ENCODE results near the gene RRM2. TPM values are rescaled to one million over a fixed set of nuclear protein-coding genes. Genes with fewer than 3 reads are reported as not detected.

Gene RRM2
- total RNA-seq, 1 experiment from 2014 or later, result 163 TPM

DNA sequence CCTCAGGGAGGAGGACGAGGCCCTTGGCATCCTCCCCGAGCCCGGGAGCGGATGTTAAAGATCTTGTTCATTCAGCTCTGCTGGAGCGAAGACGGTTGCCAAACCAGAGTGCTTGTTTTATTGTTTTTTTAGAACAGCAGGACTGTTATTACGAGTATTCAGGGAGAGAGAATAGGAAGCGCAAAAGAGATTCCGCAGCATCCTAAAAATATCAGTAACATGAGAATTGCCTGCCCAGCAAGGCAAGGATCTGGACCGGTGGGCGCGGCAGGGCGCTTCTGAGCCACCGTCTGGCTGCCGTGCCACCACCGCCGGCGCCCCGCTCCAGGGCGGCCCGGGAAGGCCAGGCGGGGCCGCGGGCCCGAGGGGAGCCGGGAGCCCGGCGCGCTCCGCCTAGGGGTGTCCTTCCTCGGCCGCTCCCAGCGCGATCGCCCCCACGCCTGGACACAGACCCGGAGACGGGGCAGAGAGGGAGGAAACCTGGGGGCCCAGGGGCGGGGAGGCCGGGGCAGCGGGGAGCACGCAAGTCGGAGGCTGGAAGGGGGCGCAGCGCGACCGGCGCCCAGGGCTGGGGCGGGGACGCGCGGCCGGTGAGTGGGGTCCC, 43.2 kb upstream of the RRM2 start:
- H3K27me3 ChIP-seq (ENCODE audit: insufficient read depth, low read length), result peaks cover 9% of the 10 kb centered on the region; the same call in 1 of the 2 replicates
- WGBS (ENCODE audit: extremely low coverage, insufficient read length, low lambda C conversion rate), result no CpG with 5 or more reads among the region's 53 CpGs
- H3K27me3 Mint-ChIP-seq (ENCODE audit: low read depth), result peaks cover 87% of the 10 kb centered on the region

More for the DNA sequence above, 43.2 kb upstream of the RRM2 start:
- Mint-ChIP-seq H3K4me1 (peaks cover 7 to 27% of the 10 kb centered on the region in 2 experiments), H3K36me3 (ENCODE audit: insufficient read depth in 1 of 3, low read depth in 3 of 3) (no peaks in the 10 kb centered on the region; a peak in 1 of 7 replicates), H3K4me3 (peak overlapping the region; percentile 58 to 82), H3K27ac (no peak overlapping the region), H3K9me3 (no peaks in the 10 kb centered on the region)
- no peak overlapping the region for H3K56ac ChIP-seq (ENCODE audit: insufficient read length, low read depth, low read length)
- H3K27ac ChIP-seq (ENCODE audit: insufficient read length, low read depth, low read length), result no peak overlapping the region
- H2BK5ac ChIP-seq (ENCODE audit: insufficient read length, low read length), result no peak overlapping the region
- H3K4me2 ChIP-seq (ENCODE audit: insufficient read depth, insufficient read length, low read length), result peak overlapping the region; percentile 15
- no peak overlapping the region for H3K18ac ChIP-seq (ENCODE audit: insufficient read length, low read depth, low read length)
- H3K23me2 ChIP-seq (ENCODE audit: insufficient read length, low read depth, low read length, poor library complexity, severe bottlenecking), result peaks cover 8% of the 10 kb centered on the region
- peak; percentile 47 for DNase-seq
- H3K4me1 ChIP-seq (ENCODE audit: insufficient read depth, low read length), result no peaks in the 10 kb centered on the region; the same call in 1 of the 2 replicates
- H3K79me1 ChIP-seq (ENCODE audit: insufficient read depth, low read depth, low read length, poor library complexity, severe bottlenecking), result no peaks in the 10 kb centered on the region
- H2AFZ ChIP-seq (ENCODE audit: low read length), result no peak overlapping the region
- H3K79me2 ChIP-seq (ENCODE audit: insufficient read depth, low read length), result no peaks in the 10 kb centered on the region
- no peak overlapping the region for H2BK12ac ChIP-seq (ENCODE audit: insufficient read length, low read depth, low read length)
- no peak overlapping the region for H2BK20ac ChIP-seq (ENCODE audit: low read depth, low read length, poor library complexity, severe bottlenecking)
- H3K4ac ChIP-seq (ENCODE audit: low read depth, low read length), result no peak overlapping the region
- no peak overlapping the region for H3K9ac ChIP-seq (ENCODE audit: extremely low read depth, insufficient read length, low read length)
- H2BK15ac ChIP-seq (ENCODE audit: low read depth, low read length), result no peak overlapping the region
- no peaks in the 10 kb centered on the region for H4K20me1 ChIP-seq (ENCODE audit: control insufficient read depth, insufficient read depth, insufficient read length)
- H3K14ac ChIP-seq (ENCODE audit: insufficient read depth, low read length), result no peak overlapping the region
- no peak overlapping the region for H4K91ac ChIP-seq (ENCODE audit: insufficient read length, low read depth, low read length)
- no peak overlapping the region for H2AK5ac ChIP-seq (ENCODE audit: insufficient read length, low read length)
- no peak overlapping the region for H4K8ac ChIP-seq (replicated peaks; ENCODE audit: insufficient read length, low read depth, low read length)
- TF ChIP-seq, protein P1, sequence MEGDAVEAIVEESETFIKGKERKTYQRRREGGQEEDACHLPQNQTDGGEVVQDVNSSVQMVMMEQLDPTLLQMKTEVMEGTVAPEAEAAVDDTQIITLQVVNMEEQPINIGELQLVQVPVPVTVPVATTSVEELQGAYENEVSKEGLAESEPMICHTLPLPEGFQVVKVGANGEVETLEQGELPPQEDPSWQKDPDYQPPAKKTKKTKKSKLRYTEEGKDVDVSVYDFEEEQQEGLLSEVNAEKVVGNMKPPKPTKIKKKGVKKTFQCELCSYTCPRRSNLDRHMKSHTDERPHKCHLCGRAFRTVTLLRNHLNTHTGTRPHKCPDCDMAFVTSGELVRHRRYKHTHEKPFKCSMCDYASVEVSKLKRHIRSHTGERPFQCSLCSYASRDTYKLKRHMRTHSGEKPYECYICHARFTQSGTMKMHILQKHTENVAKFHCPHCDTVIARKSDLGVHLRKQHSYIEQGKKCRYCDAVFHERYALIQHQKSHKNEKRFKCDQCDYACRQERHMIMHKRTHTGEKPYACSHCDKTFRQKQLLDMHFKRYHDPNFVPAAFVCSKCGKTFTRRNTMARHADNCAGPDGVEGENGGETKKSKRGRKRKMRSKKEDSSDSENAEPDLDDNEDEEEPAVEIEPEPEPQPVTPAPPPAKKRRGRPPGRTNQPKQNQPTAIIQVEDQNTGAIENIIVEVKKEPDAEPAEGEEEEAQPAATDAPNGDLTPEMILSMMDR (conservative IDR thresholded peaks at IDR 0.05), result no peak
- no peak overlapping the region for H3T11ph ChIP-seq (ENCODE audit: low read length)
- H4K5ac ChIP-seq (ENCODE audit: insufficient read length, low read depth, low read length), result no peak overlapping the region
- no peaks in the 10 kb centered on the region for H3K9me3 ChIP-seq (ENCODE audit: control insufficient read depth, low read depth, low read length)
- no peak overlapping the region for H3K23ac ChIP-seq (ENCODE audit: insufficient read length, low read depth, low read length)
- H2BK120ac ChIP-seq (ENCODE audit: low read depth, low read length, poor library complexity, severe bottlenecking), result no peak overlapping the region
